ENCODE results near the gene ETS2. TPM values are rescaled to one million over a fixed set of nuclear protein-coding genes. Genes with fewer than 3 reads are reported as not detected.

The ETS2 gene
- polyA plus RNA-seq, 1 experiment: 18.8 TPM

DNA sequence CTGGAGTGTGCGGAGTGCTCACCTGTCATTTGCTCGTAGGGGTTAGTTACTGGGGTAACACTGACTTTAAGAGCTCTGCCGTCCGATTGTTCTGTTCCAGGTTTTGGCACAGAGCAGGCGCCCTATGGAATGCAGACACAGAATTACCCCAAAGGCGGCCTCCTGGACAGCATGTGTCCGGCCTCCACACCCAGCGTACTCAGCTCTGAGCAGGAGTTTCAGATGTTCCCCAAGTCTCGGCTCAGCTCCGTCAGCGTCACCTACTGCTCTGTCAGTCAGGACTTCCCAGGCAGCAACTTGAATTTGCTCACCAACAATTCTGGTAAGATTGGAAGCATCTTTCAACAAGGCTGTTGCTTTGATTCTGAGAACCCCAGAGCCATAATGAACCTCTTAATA is 12.6 kb downstream of the ETS2 start:
- CTCF ChIA-PET: interaction anchor here (1.2 to 1.7 kb wide), 4 partner anchors 10 to 320 kb away, joined by 4 to 6 read pairs (median 5); partner anchors contain the start of gene ETS2
- Histone ChIP-seq H3K36me3 (ENCODE audit: control insufficient read depth, insufficient read depth, low read length) (peaks cover 38% of the 10 kb centered on the region), H3K4me3 (ENCODE audit: low read depth, low read length) (no peak overlapping the region), H3K27me3 (ENCODE audit: control insufficient read depth, insufficient read depth, low read length) (no peaks in the 10 kb centered on the region)
- TF ChIP-seq, protein P1, sequence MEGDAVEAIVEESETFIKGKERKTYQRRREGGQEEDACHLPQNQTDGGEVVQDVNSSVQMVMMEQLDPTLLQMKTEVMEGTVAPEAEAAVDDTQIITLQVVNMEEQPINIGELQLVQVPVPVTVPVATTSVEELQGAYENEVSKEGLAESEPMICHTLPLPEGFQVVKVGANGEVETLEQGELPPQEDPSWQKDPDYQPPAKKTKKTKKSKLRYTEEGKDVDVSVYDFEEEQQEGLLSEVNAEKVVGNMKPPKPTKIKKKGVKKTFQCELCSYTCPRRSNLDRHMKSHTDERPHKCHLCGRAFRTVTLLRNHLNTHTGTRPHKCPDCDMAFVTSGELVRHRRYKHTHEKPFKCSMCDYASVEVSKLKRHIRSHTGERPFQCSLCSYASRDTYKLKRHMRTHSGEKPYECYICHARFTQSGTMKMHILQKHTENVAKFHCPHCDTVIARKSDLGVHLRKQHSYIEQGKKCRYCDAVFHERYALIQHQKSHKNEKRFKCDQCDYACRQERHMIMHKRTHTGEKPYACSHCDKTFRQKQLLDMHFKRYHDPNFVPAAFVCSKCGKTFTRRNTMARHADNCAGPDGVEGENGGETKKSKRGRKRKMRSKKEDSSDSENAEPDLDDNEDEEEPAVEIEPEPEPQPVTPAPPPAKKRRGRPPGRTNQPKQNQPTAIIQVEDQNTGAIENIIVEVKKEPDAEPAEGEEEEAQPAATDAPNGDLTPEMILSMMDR (IDR thresholded peaks at IDR 0.05; ENCODE audit: insufficient read depth, low read depth, low read length): no peak
- POLR2A ChIA-PET: no interaction called here
- no peak for DNase-seq (ENCODE audit: low read depth)

DNA sequence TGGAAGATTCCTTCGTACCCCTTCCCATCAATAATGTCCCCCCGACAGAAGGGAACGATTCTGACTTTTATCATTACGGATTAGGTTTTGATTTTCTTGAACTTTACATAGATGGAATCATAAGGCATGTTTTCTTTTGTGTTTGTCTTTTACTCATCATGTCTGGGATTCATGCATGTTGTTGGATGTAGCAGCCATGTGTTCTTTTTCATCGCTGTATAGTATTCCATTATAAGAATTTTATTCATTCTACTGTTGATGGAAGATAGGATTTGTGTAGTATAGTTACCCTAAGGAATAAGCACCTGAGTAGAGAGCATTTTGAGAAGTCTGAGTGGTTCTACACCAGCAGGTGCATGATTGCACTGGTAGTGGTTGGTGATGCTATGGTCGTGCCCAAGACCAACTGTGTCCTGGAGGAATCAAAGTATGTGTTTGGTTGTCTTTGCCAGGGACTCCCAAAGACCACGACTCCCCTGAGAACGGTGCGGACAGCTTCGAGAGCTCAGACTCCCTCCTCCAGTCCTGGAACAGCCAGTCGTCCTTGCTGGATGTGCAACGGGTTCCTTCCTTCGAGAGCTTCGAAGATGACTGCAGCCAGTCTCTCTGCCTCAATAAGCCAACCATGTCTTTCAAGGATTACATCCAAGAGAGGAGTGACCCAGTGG is 13.5 kb downstream of the ETS2 start:
- CTCF ChIA-PET: interaction anchor here (1.2 kb wide), 2 partner anchors 13 to 307 kb away, joined by 3 read pairs; no protein-coding TSS in a partner anchor
- no peak for DNase-seq (ENCODE audit: low read depth)
- no peaks in the 10 kb centered on the region for H3K27me3 ChIP-seq (ENCODE audit: control insufficient read depth, insufficient read depth, low read length)
- no peak overlapping the region for H3K4me3 ChIP-seq (ENCODE audit: low read depth, low read length)
- peaks cover 34% of the 10 kb centered on the region for H3K36me3 ChIP-seq (ENCODE audit: control insufficient read depth, insufficient read depth, low read length)
- POLR2A ChIA-PET: interaction anchor here (0.8 kb wide), 1 partner anchor 88 kb away, joined by 4 read pairs; no protein-coding TSS in a partner anchor
- TF ChIP-seq, protein P1 (IDR thresholded peaks at IDR 0.05; ENCODE audit: insufficient read depth, low read depth, low read length): no peak

DNA sequence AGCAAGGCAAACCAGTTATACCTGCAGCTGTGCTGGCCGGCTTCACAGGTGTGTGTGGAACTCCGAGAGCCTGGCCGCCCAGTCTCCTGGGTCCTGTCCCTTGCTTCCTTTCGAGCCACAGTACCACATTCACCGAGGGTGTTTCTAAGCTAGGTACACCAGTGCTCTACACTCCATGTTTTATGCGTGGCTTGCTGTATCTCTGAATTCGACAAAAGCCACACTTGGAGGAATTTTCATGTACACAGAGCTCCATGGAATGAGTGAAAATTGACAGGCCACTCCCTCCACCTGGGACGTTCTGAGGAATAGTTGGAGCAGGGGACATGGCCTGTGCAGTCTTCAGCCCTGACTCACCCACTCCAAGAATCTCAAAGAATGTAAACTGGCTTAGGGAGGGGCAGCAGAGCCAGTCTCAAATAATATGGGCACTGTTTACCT is 14.0 kb downstream of the ETS2 start:
- H3K4me3 ChIP-seq (ENCODE audit: low read depth, low read length): no peak overlapping the region
- ChIA-PET CTCF (interaction anchor here (1.2 kb wide), 2 partner anchors 12 to 306 kb away, joined by 3 read pairs; no protein-coding TSS in a partner anchor), POLR2A (interaction anchor here (0.8 kb wide), 1 partner anchor 88 kb away, joined by 4 read pairs; no protein-coding TSS in a partner anchor)
- no peaks in the 10 kb centered on the region for H3K27me3 ChIP-seq (ENCODE audit: control insufficient read depth, insufficient read depth, low read length)
- TF ChIP-seq, protein P1 (IDR thresholded peaks at IDR 0.05; ENCODE audit: insufficient read depth, low read depth, low read length): no peak
- peak; percentile 19 for DNase-seq (ENCODE audit: low read depth)
- peaks cover 30% of the 10 kb centered on the region for H3K36me3 ChIP-seq (ENCODE audit: control insufficient read depth, insufficient read depth, low read length)

DNA sequence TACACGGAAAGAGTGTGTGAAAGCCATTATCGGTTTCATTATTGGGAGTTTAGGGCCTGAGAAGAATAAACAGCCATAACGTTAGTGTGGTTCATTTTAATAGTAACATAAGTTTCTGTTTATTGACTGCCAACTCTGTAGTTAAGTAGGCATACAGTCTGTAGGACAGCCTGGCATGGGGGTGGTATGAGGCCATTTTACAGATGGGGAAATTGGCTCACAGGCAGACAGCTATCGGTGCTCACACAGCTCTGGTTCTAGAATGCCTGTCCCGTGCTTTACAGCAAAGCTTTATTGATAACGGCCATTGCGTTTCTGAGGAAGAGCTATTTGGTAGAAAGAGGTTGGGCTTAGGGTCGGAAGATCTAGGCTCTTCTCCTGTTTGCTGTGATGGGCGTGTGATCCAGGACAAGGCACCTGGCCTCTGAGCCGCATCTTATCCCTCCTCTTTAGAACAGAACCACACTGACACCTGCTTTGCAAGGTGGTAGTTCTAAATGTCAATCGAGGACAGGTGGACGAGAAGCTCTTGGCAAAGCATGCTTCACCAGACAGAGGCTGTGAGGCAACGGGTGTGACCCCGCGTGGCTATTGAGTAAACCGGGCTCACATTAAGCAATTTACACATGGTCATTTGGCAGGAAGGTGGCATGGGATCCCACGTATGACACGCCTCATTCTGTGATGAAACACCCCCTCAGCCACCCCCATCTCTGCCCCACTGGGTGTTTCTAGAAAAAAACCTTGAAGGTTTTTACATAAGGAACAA is 14.9 kb downstream of the ETS2 start:
- H3K36me3 ChIP-seq (ENCODE audit: control insufficient read depth, insufficient read depth, low read length): peaks cover 28% of the 10 kb centered on the region
- no peaks in the 10 kb centered on the region for H3K27me3 ChIP-seq (ENCODE audit: control insufficient read depth, insufficient read depth, low read length)
- ChIA-PET CTCF (interaction anchor here (1.2 kb wide), 1 partner anchor 11 kb away, joined by 3 read pairs; no protein-coding TSS in a partner anchor), POLR2A (no interaction called here)
- TF ChIP-seq, protein P1 (IDR thresholded peaks at IDR 0.05; ENCODE audit: insufficient read depth, low read depth, low read length): no peak
- H3K4me3 ChIP-seq (ENCODE audit: low read depth, low read length): no peak overlapping the region
- DNase-seq (ENCODE audit: low read depth): no peak

DNA sequence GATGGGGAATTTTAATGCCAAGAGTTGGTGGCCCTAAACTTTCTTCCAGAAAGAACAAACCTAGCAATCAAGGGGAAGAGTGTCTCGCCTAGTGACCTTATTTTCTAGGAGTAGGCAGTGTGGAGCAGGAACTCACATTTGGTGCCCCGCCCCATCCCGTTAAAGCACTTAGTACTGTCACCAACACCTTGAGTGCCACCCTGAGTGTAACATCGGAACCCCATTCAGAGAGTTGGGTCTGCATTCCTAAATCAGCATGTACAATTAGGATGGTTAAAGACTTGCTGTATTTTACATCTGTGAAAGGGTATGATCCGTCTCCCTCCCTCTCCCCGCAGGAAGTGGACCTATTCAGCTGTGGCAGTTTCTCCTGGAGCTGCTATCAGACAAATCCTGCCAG is 15.5 kb downstream of the ETS2 start:
- Histone ChIP-seq H3K4me3 (ENCODE audit: low read depth, low read length) (no peak overlapping the region), H3K36me3 (ENCODE audit: control insufficient read depth, insufficient read depth, low read length) (peaks cover 28% of the 10 kb centered on the region), H3K27me3 (ENCODE audit: control insufficient read depth, insufficient read depth, low read length) (no peaks in the 10 kb centered on the region)
- POLR2A ChIA-PET: no interaction called here
- CTCF ChIA-PET: no interaction called here
- DNase-seq (ENCODE audit: low read depth): no peak
- TF ChIP-seq, protein P1 (IDR thresholded peaks at IDR 0.05; ENCODE audit: insufficient read depth, low read depth, low read length): no peak
